Heart left ventricle (tissue), 16 donors: ENCODE measurements around the gene DSTN. TPM values are rescaled to one million over a fixed set of nuclear protein-coding genes. Genes with fewer than 3 reads are reported as not detected.
A peak's percentile ranks its signal among the peaks of the same experiment; 100 is the strongest.

Source experiments
- ATAC-seq, 4 donors: fragments of 200-7000 bp; cut with Tn5 transposase; one replicate each; pipeline ENCODE4 v1.9.1; 2020 to 2022; ENCODE audit warnings: moderate library complexity in 4 of 4, mild to moderate bottlenecking in 3 of 4, moderate number of reproducible peaks in 1 of 4
- DNase-seq, 5 donors: peaks; one replicate each; pipeline ENCODE4 v3.0.0-alpha.2; 2020
- H3K27ac ChIP-seq, 12 donors: fragments of 200-600 bp; sonication (generic) in 4 of 12; one replicate each; pipeline versions ENCODE4 v1.5.0 to v1.8.0; 2016 to 2022; ENCODE audit warnings: mild to moderate bottlenecking in 2 of 12
- H3K27me3 ChIP-seq, 9 donors: fragments of 200-600 bp; sonication (generic) in 2 of 9; one replicate each; pipeline versions ENCODE4 v1.5.1 to v1.8.0; 2016 to 2022; ENCODE audit warnings: mild to moderate bottlenecking in 3 of 9
- H3K36me3 ChIP-seq, 9 donors: fragments of 200-600 bp; sonication (generic) in 2 of 9; one replicate each; pipeline versions ENCODE4 v1.5.0 to v1.8.0; 2018 to 2022; ENCODE audit warnings: mild to moderate bottlenecking in 2 of 9
- H3K4me1 ChIP-seq, 12 donors: fragments of 200-600 bp; sonication (generic) in 4 of 12; one replicate each; pipeline versions ENCODE4 v1.5.0 to v1.8.0; 2016 to 2022; ENCODE audit warnings: mild to moderate bottlenecking in 3 of 12
- H3K4me3 ChIP-seq, 12 donors: fragments of 200-600 bp; sonication (generic) in 4 of 12; one replicate each; pipeline versions ENCODE4 v1.5.0 to v1.8.0; 2017 to 2022; ENCODE audit warnings: mild to moderate bottlenecking in 9 of 12, moderate library complexity in 4 of 12
- H3K9me3 ChIP-seq, 12 donors: fragments of 200-600 bp; sonication (generic) in 4 of 12; one replicate each; pipeline versions ENCODE4 v1.5.0 to v1.8.0; 2016 to 2022; ENCODE audit warnings: mild to moderate bottlenecking in 1 of 12
- CTCF ChIP-seq, 12 donors: fragments of 200-600 bp; sonication (generic) in 4 of 12; IDR thresholded peaks; one replicate each; pipeline versions ENCODE4 v1.5.0 to v1.8.0; 2018 to 2022; ENCODE audit warnings: antibody characterized with exemption in 12 of 12, mild to moderate bottlenecking in 5 of 12
- POLR2A ChIP-seq, 2 donors: fragments of 450-650 bp; IDR thresholded peaks; one replicate each; pipeline ENCODE4 v1.6.1; 2017; ENCODE audit warnings: antibody characterized with exemption in 2 of 2, mild to moderate bottlenecking in 2 of 2, moderate library complexity in 2 of 2
- WGBS, 4 donors: extraction: QIAGEN DNeasy Blood & Tissue Kit in 2 of 4; methylation state at CpG; one replicate each; pipeline versions ENCODE4 v1.1.5 to v1.1.7; 2013 to 2018; 5-methylcytosine and 5-hydroxymethylcytosine counted together
- intact Hi-C, 10 donors: fragments of 100-400 bp; cut with DNase I; formaldehyde crosslinking; loops; one replicate each; pipeline versions ENCODE4 v1.11.1 to v1.14.2; 2022
- polyA plus RNA-seq, 2 donors: library from polyadenylated mRNA; stranded (reverse); fragments of 200-250 nt; gene quantifications; one replicate each; pipeline ENCODE4 v1.2.3, GENCODE V29; 2013
- total RNA-seq, 9 donors: library from RNA; depleted of rRNA in 2 of 9; stranded (reverse); fragments of >200 nt in 2 of 9; fragmentation: NEBNext Ultra II Directional in 3 of 9; extraction: Animal tissue kit (Norgen Biotek cat#: 25700) in 3 of 9; gene quantifications; one replicate each; pipeline versions ENCODE4 v1.1.0 to v1.2.4, GENCODE V29; 2016 to 2023
- donor health status: ischemic (EF 13 %, LVEDD 7.1; RV severe dilation, severe dysfunction).
- donor health status: healthy with polysubstance abuse.
- donor health status: DM: no; HTN: yes; CAD: no.
- donor health status: DM: no; HTN: no; CAD: no.
- donor health status: ischemic (EF 25% LVEDD 6.9; RV normal size, moderate dysfunction).
- donor health status: ischemic (EF 25% LVEDD 5.7; RV mildly dilated, moderate dysfunction).
- donor health status: healthy.
- donor health status: DM: yes; HTN: yes; CAD: no.
- donor health status: ischemic (EF 35%, LVEDD 5.7; RV mildly dilated, moderate dysfunction).
- donor health status: nonischemic (EF 11% LVEDD 7.7; RV severe dilation, severe dysfunction).
- donor health status: DM: yes; HTN: yes; CAD: no.
- donor health status: PGD.
- donor health status: ischemic (EF 29% LVEDD 5.4; RV normal size, mild dysfunction).
- donor health status: nonischemic (EF 23%, LVEDD 6.1; RV moderate dilation, normal function).

DSTN gene
- total and polyA plus RNA-seq, 11 donors: 447 to 738 (median 546) TPM

GRCh38 chr20:17605131-17605660, 35.3 kb downstream of the DSTN start:
- peaks cover 0 to 96% (median 71%) of the 10 kb centered on the region in 9 donors for H3K36me3 ChIP-seq
- DNase-seq (no peak), ATAC-seq (peak in 1 of 4 donors; percentile 13)
- H3K4me3 ChIP-seq: no peak overlapping the region
- H3K4me1 ChIP-seq: peaks cover 0 to 30% (median 5%) of the 10 kb centered on the region in 12 donors
- intact Hi-C loops: loop anchor here in 2 of 10 donors (5.0 kb wide), 1 partner anchor 33 kb away; the partner anchor contains the start of gene DSTN (in 2 of the 2)
- peak overlapping the region in 1 of 12 donors; percentile 43 for H3K27ac ChIP-seq
- 69 to 88% (median 79%) methylated on average over 5 of the region's 5 CpGs for WGBS, 4 donors
- TF ChIP-seq CTCF (IDR thresholded peaks at IDR 0.05): no peak
- TF ChIP-seq POLR2A (IDR thresholded peaks at IDR 0.05): no peak
- H3K27me3 ChIP-seq: no peaks in the 10 kb centered on the region
- no peaks in the 10 kb centered on the region for H3K9me3 ChIP-seq

- intact Hi-C loops: loop anchor here in 2 of 10 donors (5.0 kb wide), 1 partner anchor 34 kb away; the partner anchor contains the start of gene DSTN (in 2 of the 2)
- peaks cover 0 to 35% (median 13%) of the 10 kb centered on the region in 12 donors for H3K4me1 ChIP-seq
- H3K9me3 ChIP-seq: no peaks in the 10 kb centered on the region
- H3K27ac ChIP-seq: no peak overlapping the region
- no peak overlapping the region for H3K4me3 ChIP-seq
- peaks cover 0 to 99% (median 71%) of the 10 kb centered on the region in 9 donors for H3K36me3 ChIP-seq
- DNase-seq (no peak), ATAC-seq (no peak)
- no peaks in the 10 kb centered on the region for H3K27me3 ChIP-seq
- WGBS, 4 donors: 62 to 78% (median 75%) methylated on average over 2 of the region's 2 CpGs
- TF ChIP-seq POLR2A (IDR thresholded peaks at IDR 0.05) (no peak), CTCF (IDR thresholded peaks at IDR 0.05) (no peak)
Observed at GRCh38 chr20:17606001-17606400, 36.1 kb downstream of the DSTN start.

- Histone ChIP-seq H3K36me3 (peaks cover 0 to 80% (median 57%) of the 10 kb centered on the region in 9 donors), H3K27me3 (no peaks in the 10 kb centered on the region), H3K4me3 (no peak overlapping the region), H3K4me1 (peaks cover 0 to 52% (median 27%) of the 10 kb centered on the region in 12 donors), H3K9me3 (no peaks in the 10 kb centered on the region), H3K27ac (peak overlapping the region in 1 of 12 donors; percentile 39)
- DNase-seq: no peak
- intact Hi-C loops: loop anchor here in 2 of 10 donors (5.0 kb wide), 1 partner anchor 37 kb away; the partner anchor contains the start of gene DSTN (in 2 of the 2)
- 84 to 91% (median 88%) methylated on average over 3 of the region's 3 CpGs for WGBS, 4 donors
- no peak for ATAC-seq
- TF ChIP-seq CTCF (IDR thresholded peaks at IDR 0.05): no peak
- no peak for TF ChIP-seq POLR2A (IDR thresholded peaks at IDR 0.05)
Observed at GRCh38 chr20:17608701-17609497, 39.0 kb downstream of the DSTN start.

GRCh38 chr20:17609811-17610377, 40.0 kb downstream of the DSTN start:
- WGBS, 4 donors: 70 to 85% (median 78%) methylated on average over 8 of the region's 8 CpGs
- Histone ChIP-seq H3K27ac (peak overlapping the region in 4 of 12 donors; percentile 37 to 83 (median 48)), H3K36me3 (peaks cover 0 to 72% (median 53%) of the 10 kb centered on the region in 9 donors), H3K4me1 (peaks cover 0 to 56% (median 34%) of the 10 kb centered on the region in 12 donors), H3K4me3 (no peak overlapping the region), H3K9me3 (no peaks in the 10 kb centered on the region), H3K27me3 (no peaks in the 10 kb centered on the region)
- intact Hi-C loops: loop anchor here in 8 of 10 donors (5.0 kb wide), 1 partner anchor 38 kb away; the partner anchor contains the start of gene DSTN (in 8 of the 8)
- TF ChIP-seq CTCF (IDR thresholded peaks at IDR 0.05): no peak
- TF ChIP-seq POLR2A (IDR thresholded peaks at IDR 0.05): no peak
- ATAC-seq (no peak), DNase-seq (no peak)
